Bronchial epithelial cell (primary cell): ENCODE results near the gene EEA1. TPM values are rescaled to one million over a fixed set of nuclear protein-coding genes. Genes with fewer than 3 reads are reported as not detected.

Source experiments
- DNase-seq: peaks from one replicate; pipeline ENCODE4 v3.0.0-alpha.2; 2010; ENCODE audit warnings: low read depth
- FAIRE-seq: peaks from 2 replicates; lab custom pipeline; 2011; peaks lifted over from hg19 to GRCh38; lab: Jason Lieb, UNC
- H3K27me3 ChIP-seq: 2 replicates; pipeline ENCODE4 v1.5.1; 2011; ENCODE audit warnings: low read length; ENCODE audit not compliant: control insufficient read depth, insufficient read depth
- H3K36me3 ChIP-seq: 2 replicates; pipeline ENCODE4 v1.5.1; 2011; ENCODE audit warnings: low read length; ENCODE audit not compliant: control insufficient read depth, insufficient read depth
- H3K4me3 ChIP-seq: 2 replicates; pipeline ENCODE4 v1.5.1; 2011; ENCODE audit warnings: mild to moderate bottlenecking, low read depth, low read length, control low read depth
- CTCF ChIP-seq: IDR thresholded peaks from 2 replicates; pipeline ENCODE4 v1.5.1; 2011; ENCODE audit warnings: mild to moderate bottlenecking, moderate library complexity, low read length, control low read depth, inconsistent platforms; ENCODE audit not compliant: insufficient read depth, severe bottlenecking
- total RNA-seq: library from RNA; depleted of rRNA; stranded (reverse); fragments of >200 nt; gene quantifications from 2 replicates; pipeline ENCODE4 v1.2.1, GENCODE V29; 2014

EEA1 gene
- total RNA-seq, 1 donor from 2014 or later: 8.4 TPM

GRCh38 chr12:92784797-92785562 lies 144.1 kb downstream of the EEA1 start:
- no peak for FAIRE-seq
- Histone ChIP-seq H3K27me3 (no peaks in the 10 kb centered on the region), H3K36me3 (peaks cover 3% of the 10 kb centered on the region), H3K4me3 (no peak overlapping the region)
- DNase-seq: peak; percentile 83
- peak; percentile 43 for TF ChIP-seq CTCF

GRCh38 chr12:92784356-92784755 lies 144.7 kb downstream of the EEA1 start:
- Histone ChIP-seq H3K36me3 (peaks cover 3% of the 10 kb centered on the region), H3K4me3 (no peak overlapping the region), H3K27me3 (no peaks in the 10 kb centered on the region)
- no peak for TF ChIP-seq CTCF
- FAIRE-seq: no peak
- DNase-seq: peak; percentile 71

GRCh38 chr12:92779902-92780301 lies 149.2 kb downstream of the EEA1 start:
- TF ChIP-seq CTCF: no peak
- H3K4me3 ChIP-seq: no peak overlapping the region
- FAIRE-seq (no peak), DNase-seq (no peak)
- peaks cover 10% of the 10 kb centered on the region for H3K36me3 ChIP-seq
- no peaks in the 10 kb centered on the region for H3K27me3 ChIP-seq

GRCh38 chr12:92778525-92778924 lies 150.6 kb downstream of the EEA1 start:
- FAIRE-seq: no peak
- H3K4me3 ChIP-seq: no peak overlapping the region
- peaks cover 8% of the 10 kb centered on the region for H3K36me3 ChIP-seq
- H3K27me3 ChIP-seq: no peaks in the 10 kb centered on the region
- no peak for TF ChIP-seq CTCF
- DNase-seq: no peak

GRCh38 chr12:92775416-92775815 lies 153.7 kb downstream of the EEA1 start:
- no peak for TF ChIP-seq CTCF
- no peaks in the 10 kb centered on the region for H3K27me3 ChIP-seq
- FAIRE-seq (no peak), DNase-seq (no peak)
- no peak overlapping the region for H3K4me3 ChIP-seq
- peaks cover 7% of the 10 kb centered on the region for H3K36me3 ChIP-seq

- H3K27me3 ChIP-seq: no peaks in the 10 kb centered on the region
- H3K36me3 ChIP-seq: no peaks in the 10 kb centered on the region
- no peak for FAIRE-seq
- H3K4me3 ChIP-seq: no peak overlapping the region
- TF ChIP-seq CTCF: no peak
- DNase-seq: no peak
These were observed 158.1 kb downstream of the EEA1 start for GRCh38 chr12:92771001-92771400.
